RWPE2 (cell line): ENCODE measurements around the gene CCDC137.
"Not testable (repeated sequence)": the region's sequence is repeated elsewhere in the genome, so short reads cannot be mapped to it uniquely, and the experiment has no call there.

Source experiments
- ATAC-seq: fragments of 200-7000 bp; cut with Tn5 transposase; 3 replicates; pipeline ENCODE4 v1.9.1; 2021; ENCODE audit warnings: low read depth
- DNase-seq: peaks from one replicate; pipeline ENCODE4 v3.0.0-alpha.2; 2020; ENCODE audit warnings: low spot score
- H3K27ac ChIP-seq: fragments of 450-650 bp; 2 replicates; pipeline ENCODE4 v1.5.1; 2017; ENCODE audit warnings: mild to moderate bottlenecking; ENCODE audit not compliant: poor library complexity, severe bottlenecking
- H3K27me3 ChIP-seq: fragments of 250-450 bp; sonication (Bioruptor Pico); 2 replicates; pipeline ENCODE4 v1.5.1; 2021; ENCODE audit warnings: mild to moderate bottlenecking, moderate library complexity; ENCODE audit not compliant: insufficient read depth, poor library complexity, severe bottlenecking
- H3K36me3 ChIP-seq: fragments of 250-450 bp; sonication (Bioruptor Pico); 2 replicates; pipeline ENCODE4 v1.5.1; 2020; ENCODE audit warnings: low read depth, mild to moderate bottlenecking, moderate library complexity
- H3K4me1 ChIP-seq: fragments of 250-450 bp; sonication (Bioruptor Pico); 2 replicates; pipeline ENCODE4 v1.5.1; 2021; ENCODE audit warnings: mild to moderate bottlenecking, moderate library complexity; ENCODE audit not compliant: insufficient read depth, poor library complexity, severe bottlenecking
- H3K4me3 ChIP-seq: fragments of 250-450 bp; sonication (Bioruptor Pico); 2 replicates; pipeline ENCODE4 v1.5.1; 2021; ENCODE audit warnings: mild to moderate bottlenecking, moderate library complexity; ENCODE audit not compliant: severe bottlenecking
- H3K9me3 ChIP-seq: fragments of 250-450 bp; sonication (Bioruptor Pico); 2 replicates; pipeline ENCODE4 v1.5.1; 2021; ENCODE audit warnings: mild to moderate bottlenecking, moderate library complexity; ENCODE audit not compliant: severe bottlenecking
- CTCF ChIP-seq: fragments of 450-650 bp; IDR thresholded peaks from one replicate; pipeline ENCODE4 v1.5.1; 2017; ENCODE audit warnings: mild to moderate bottlenecking, moderate library complexity; ENCODE audit not compliant: poor library complexity, severe bottlenecking

Gene CCDC137

GRCh38 chr17:81672954-81673353 lies 6.4 kb downstream of the CCDC137 start:
- Histone ChIP-seq H3K4me1 (peaks cover 3% of the 10 kb centered on the region), H3K27me3 (no peaks in the 10 kb centered on the region), H3K27ac (no peak overlapping the region), H3K4me3 (no peak overlapping the region), H3K9me3 (no peaks in the 10 kb centered on the region), H3K36me3 (peaks cover 66% of the 10 kb centered on the region)
- no peak for ATAC-seq
- TF ChIP-seq CTCF, result no peak
- no peak for DNase-seq

- Histone ChIP-seq H3K27ac (no peak overlapping the region), H3K36me3 (peaks cover 59% of the 10 kb centered on the region), H3K4me1 (no peaks in the 10 kb centered on the region), H3K4me3 (no peak overlapping the region), H3K27me3 (no peaks in the 10 kb centered on the region), H3K9me3 (no peaks in the 10 kb centered on the region)
- DNase-seq (no peak), ATAC-seq (no peak)
- no peak for TF ChIP-seq CTCF
These were observed 7.2 kb downstream of the CCDC137 start for GRCh38 chr17:81673561-81674258.

DNA sequence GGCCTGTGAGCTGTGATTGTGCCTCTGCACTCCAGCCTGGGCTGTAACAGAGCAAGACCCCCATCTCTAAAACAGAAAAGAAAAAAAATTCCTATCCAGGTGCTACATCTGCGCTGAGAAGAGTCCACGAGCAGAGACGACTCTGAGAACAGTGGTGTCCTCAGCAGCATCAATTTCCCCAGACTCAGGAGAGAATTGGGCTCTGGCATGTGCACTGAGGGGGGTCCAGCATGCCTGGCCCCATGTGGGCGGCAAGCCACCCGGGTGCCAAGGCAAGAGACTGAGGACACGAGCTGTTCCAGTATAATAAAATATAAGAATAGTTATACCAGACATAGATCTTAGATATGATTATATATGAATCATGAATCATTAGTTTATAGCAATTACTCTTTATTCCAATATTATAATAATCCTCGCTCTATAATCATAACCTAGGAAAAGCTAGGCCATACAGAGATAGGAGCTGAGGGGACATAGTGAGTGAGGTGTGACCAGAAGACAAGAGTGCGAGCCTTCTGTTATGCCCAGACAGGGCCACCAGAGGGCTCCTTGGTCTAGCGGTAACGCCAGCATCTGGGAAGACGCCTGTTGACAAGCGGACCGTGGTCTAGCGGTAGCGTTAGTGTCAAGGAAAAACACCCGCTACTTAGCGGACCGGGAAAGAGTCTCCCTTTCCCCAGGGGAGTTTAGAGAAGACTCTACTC lies 9.1 kb downstream of the CCDC137 start:
- H3K4me1 ChIP-seq, DNase-seq, ATAC-seq, H3K27me3 ChIP-seq, H3K4me3 ChIP-seq, H3K27ac ChIP-seq, H3K9me3 ChIP-seq: not testable (repeated sequence)
- TF ChIP-seq CTCF, result peak; percentile 66
- H3K36me3 ChIP-seq, result peaks cover 40% of the 10 kb centered on the region

DNA sequence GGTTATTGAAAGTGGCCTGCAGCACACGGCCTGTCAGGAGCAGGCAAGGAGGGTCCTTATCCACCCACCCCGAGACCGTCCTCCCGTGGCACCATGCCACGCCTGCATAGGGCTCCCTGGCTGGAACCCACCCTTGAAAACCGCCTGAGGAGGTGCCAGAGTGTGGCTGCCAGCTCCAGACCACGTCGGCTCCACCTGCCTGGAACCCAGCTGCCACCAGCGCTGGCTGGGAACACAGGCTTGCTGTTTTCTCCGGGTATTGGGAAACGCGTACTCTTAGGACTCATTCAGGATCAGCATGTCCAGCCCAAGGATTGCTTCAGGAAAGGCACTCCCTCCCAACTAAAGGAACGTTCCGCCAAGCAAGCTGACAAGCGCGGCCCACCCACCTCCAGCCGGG lies 10.4 kb downstream of the CCDC137 start:
- H3K36me3 ChIP-seq, result peaks cover 27% of the 10 kb centered on the region
- no peak overlapping the region for H3K27ac ChIP-seq
- 0 out of 3 replicates have a peak, but pooled peaks have one; percentile 12 for ATAC-seq
- no peaks in the 10 kb centered on the region for H3K9me3 ChIP-seq
- no peaks in the 10 kb centered on the region for H3K4me1 ChIP-seq
- H3K27me3 ChIP-seq, result no peaks in the 10 kb centered on the region
- H3K4me3 ChIP-seq, result no peak overlapping the region
- no peak for DNase-seq
- TF ChIP-seq CTCF, result no peak

DNA sequence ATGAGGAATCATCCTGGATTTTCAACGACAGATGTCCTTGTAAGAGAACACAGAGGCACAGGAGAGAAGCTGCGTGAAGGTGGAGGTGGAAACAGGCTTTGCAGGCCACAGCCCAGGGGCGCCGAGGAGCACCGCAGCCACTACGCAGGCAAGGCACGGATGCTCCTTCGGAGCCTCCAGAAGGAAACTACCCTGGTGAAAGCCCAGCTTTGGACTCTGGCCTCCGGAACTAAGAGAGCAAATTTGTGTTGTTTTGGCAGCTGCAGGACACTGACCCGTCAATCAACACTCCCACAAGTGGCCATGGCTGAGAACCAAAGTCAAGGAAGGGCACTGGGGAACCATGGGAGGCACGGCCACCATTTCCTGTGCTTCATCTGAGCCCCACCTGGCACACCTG lies 13.6 kb downstream of the CCDC137 start:
- TF ChIP-seq CTCF, result no peak
- Histone ChIP-seq H3K27ac (no peak overlapping the region), H3K4me3 (no peak overlapping the region), H3K4me1 (peaks cover 6% of the 10 kb centered on the region), H3K27me3 (no peaks in the 10 kb centered on the region), H3K9me3 (no peaks in the 10 kb centered on the region), H3K36me3 (peaks cover 5% of the 10 kb centered on the region)
- DNase-seq, result no peak
- no peak for ATAC-seq
